Keratinocyte (primary cell): Measurements from ENCODE around the gene RAPGEF1. TPM values are rescaled to one million over a fixed set of nuclear protein-coding genes. Genes with fewer than 3 reads are reported as not detected.

Source experiments
- DNase-seq: peaks from one replicate; pipeline ENCODE4 v3.0.0-alpha.2; 2011; ENCODE audit warnings: low read depth, missing footprints, low spot score
- FAIRE-seq: peaks from 2 replicates; lab custom pipeline; 2011; peaks lifted over from hg19 to GRCh38; lab: Jason Lieb, UNC
- H2AFZ ChIP-seq: 2 replicates; pipeline ENCODE4 v1.6.0; 2012; ENCODE audit warnings: low read length, control low read depth, inconsistent platforms; ENCODE audit not compliant: control insufficient read depth
- H3K27ac ChIP-seq: 2 replicates; pipeline ENCODE4 v1.5.1; 2011; ENCODE audit warnings: low read length; ENCODE audit not compliant: control insufficient read depth, insufficient read depth
- H3K27me3 ChIP-seq: 3 replicates; pipeline ENCODE4 v1.6.0; 2011; ENCODE audit warnings: low read length; ENCODE audit not compliant: control insufficient read depth, insufficient read depth; ENCODE audit errors: extremely low read depth
- H3K36me3 ChIP-seq, 2 experiments: 2 replicates in 1 of 2; 3 replicates in 1 of 2; pipeline ENCODE4 v1.5.1; 2011; ENCODE audit warnings: low read length in 2 of 2, mild to moderate bottlenecking in 1 of 2; ENCODE audit not compliant: control insufficient read depth in 2 of 2, insufficient read depth in 2 of 2; ENCODE audit errors: extremely low read depth in 1 of 2
- H3K4me1 ChIP-seq: 3 replicates; pipeline ENCODE4 v1.5.1; 2011; ENCODE audit warnings: low read length; ENCODE audit not compliant: control insufficient read depth, insufficient read depth; ENCODE audit errors: extremely low read depth
- H3K4me2 ChIP-seq: 3 replicates; pipeline ENCODE4 v1.6.0; 2011; ENCODE audit warnings: low read depth, low read length; ENCODE audit not compliant: control insufficient read depth, insufficient read depth; ENCODE audit errors: extremely low read depth
- H3K4me3 ChIP-seq, 3 experiments: fragments of 200-600 bp in 1 of 3; sonication (generic) in 1 of 3; 2 replicates in 2 of 3; 3 replicates in 1 of 3; pipeline ENCODE4 v1.5.1; 2011 to 2016; ENCODE audit warnings: low read length in 3 of 3, mild to moderate bottlenecking in 3 of 3, control low read depth in 2 of 3, inconsistent platforms in 1 of 3, low read depth in 1 of 3, mixed read lengths in 1 of 3, mixed run types in 1 of 3, moderate library complexity in 1 of 3; ENCODE audit not compliant: control insufficient read depth in 2 of 3, insufficient read depth in 2 of 3; ENCODE audit errors: extremely low read depth in 1 of 3
- H3K79me2 ChIP-seq: 2 replicates; pipeline ENCODE4 v1.6.0; 2012; ENCODE audit warnings: low read length; ENCODE audit not compliant: control insufficient read depth, insufficient read depth
- H3K9ac ChIP-seq: 3 replicates; pipeline ENCODE4 v1.6.0; 2011; ENCODE audit warnings: low read length; ENCODE audit not compliant: control insufficient read depth, insufficient read depth; ENCODE audit errors: extremely low read depth
- H3K9me1 ChIP-seq: 3 replicates; pipeline ENCODE4 v1.6.0; 2011; ENCODE audit warnings: low read length; ENCODE audit not compliant: control insufficient read depth, insufficient read depth; ENCODE audit errors: extremely low read depth
- H3K9me3 ChIP-seq: 2 replicates; pipeline ENCODE4 v1.5.1; 2012; ENCODE audit warnings: low read depth, low read length; ENCODE audit not compliant: control insufficient read depth
- H4K20me1 ChIP-seq: 3 replicates; pipeline ENCODE4 v1.6.0; 2011; ENCODE audit warnings: low read length; ENCODE audit not compliant: control insufficient read depth, insufficient read depth; ENCODE audit errors: extremely low read depth
- EZH2 ChIP-seq: IDR thresholded peaks from one replicate; pipeline ENCODE4 v1.6.1; 2012; ENCODE audit warnings: inconsistent platforms, mild to moderate bottlenecking, low read length, moderate library complexity
- dilution Hi-C: fragments of 300-500 bp; cut with MboI; formaldehyde crosslinking; loops from one replicate; pipeline ENCODE4 v1.7.0; 2020; ENCODE audit warnings: low sequenced_read_pairs; ENCODE audit not compliant: extremely low pct_ligation_motif_present
- polyA plus RNA-seq, 5 experiments: library from polyadenylated mRNA; depleted of rRNA in 3 of 5; stranded (reverse) in 3 of 5; stranded (forward) in 1 of 5; unstranded in 1 of 5; fragments of >200 nt; gene quantifications; 1 replicate in 1 of 5; 2 replicates in 3 of 5; 3 replicates in 1 of 5; pipeline versions ENCODE4 v1.2.1 to v1.2.3, GENCODE V29; 2011 to 2012; ENCODE audit warnings: missing spikeins in 2 of 5, low read depth in 1 of 5, low replicate concordance in 1 of 5
- TF ChIP-seq, protein P1 (sequence below), 3 experiments: IDR thresholded peaks in 1 of 3; conservative IDR thresholded peaks in 1 of 3; optimal IDR thresholded peaks in 1 of 3; 2 replicates in 2 of 3; 3 replicates in 1 of 3; pipeline versions ENCODE3 to v1.5.1; 2011; ENCODE audit warnings: low read length in 3 of 3, mild to moderate bottlenecking in 3 of 3, moderate library complexity in 2 of 3, control low read depth in 1 of 3, inconsistent platforms in 1 of 3; ENCODE audit not compliant: insufficient read depth in 2 of 3; ENCODE audit errors: extremely low read depth in 1 of 3

The RAPGEF1 gene
- polyA plus RNA-seq, 1 donor (not counting 4 experiments of a cell fraction or from before 2014, with no cell fraction given), result 18.5 TPM

DNA sequence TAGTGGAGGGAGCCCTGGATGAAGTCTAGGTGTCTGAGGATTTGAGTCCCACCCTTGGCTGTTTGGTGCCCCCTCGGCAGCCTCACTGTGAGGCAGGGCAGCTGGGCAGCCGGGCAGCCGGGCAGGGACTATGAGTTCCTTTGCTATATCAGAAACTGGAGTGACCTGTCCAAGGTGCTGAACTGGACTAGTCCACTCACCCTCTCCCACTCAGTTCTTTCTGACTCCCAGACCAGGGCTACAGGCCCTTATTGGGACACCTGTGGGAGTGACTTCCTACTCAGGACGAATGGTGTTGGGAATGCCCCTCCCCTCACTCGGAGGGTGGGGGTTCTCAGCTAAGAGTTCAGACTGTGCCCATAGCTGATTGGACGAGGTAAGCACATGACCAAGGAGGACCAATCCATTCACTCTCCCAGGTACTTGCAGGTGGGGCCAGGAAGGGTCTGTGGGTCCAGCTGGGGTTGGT is 34.1 kb upstream of the RAPGEF1 start:
- H3K9me3 ChIP-seq, result no peaks in the 10 kb centered on the region
- H3K79me2 ChIP-seq, result no peaks in the 10 kb centered on the region
- H3K4me1 ChIP-seq, result peaks cover 5% of the 10 kb centered on the region
- H3K4me3 ChIP-seq, result no peak overlapping the region
- DNase-seq (no peak), FAIRE-seq (no peak)
- no peak overlapping the region for H2AFZ ChIP-seq
- dilution Hi-C loops, result no loop called here
- no peaks in the 10 kb centered on the region for H3K36me3 ChIP-seq
- no peak overlapping the region for H3K27ac ChIP-seq
- no peaks in the 10 kb centered on the region for H3K9me1 ChIP-seq
- TF ChIP-seq EZH2, result no peak
- TF ChIP-seq, protein P1, sequence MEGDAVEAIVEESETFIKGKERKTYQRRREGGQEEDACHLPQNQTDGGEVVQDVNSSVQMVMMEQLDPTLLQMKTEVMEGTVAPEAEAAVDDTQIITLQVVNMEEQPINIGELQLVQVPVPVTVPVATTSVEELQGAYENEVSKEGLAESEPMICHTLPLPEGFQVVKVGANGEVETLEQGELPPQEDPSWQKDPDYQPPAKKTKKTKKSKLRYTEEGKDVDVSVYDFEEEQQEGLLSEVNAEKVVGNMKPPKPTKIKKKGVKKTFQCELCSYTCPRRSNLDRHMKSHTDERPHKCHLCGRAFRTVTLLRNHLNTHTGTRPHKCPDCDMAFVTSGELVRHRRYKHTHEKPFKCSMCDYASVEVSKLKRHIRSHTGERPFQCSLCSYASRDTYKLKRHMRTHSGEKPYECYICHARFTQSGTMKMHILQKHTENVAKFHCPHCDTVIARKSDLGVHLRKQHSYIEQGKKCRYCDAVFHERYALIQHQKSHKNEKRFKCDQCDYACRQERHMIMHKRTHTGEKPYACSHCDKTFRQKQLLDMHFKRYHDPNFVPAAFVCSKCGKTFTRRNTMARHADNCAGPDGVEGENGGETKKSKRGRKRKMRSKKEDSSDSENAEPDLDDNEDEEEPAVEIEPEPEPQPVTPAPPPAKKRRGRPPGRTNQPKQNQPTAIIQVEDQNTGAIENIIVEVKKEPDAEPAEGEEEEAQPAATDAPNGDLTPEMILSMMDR (optimal IDR thresholded peaks at IDR 0.05 in 1 of 3, IDR thresholded peaks at IDR 0.05 in 1 of 3, conservative IDR thresholded peaks at IDR 0.05 in 1 of 3; ENCODE audit: extremely low read depth in 1 of 3, insufficient read depth in 2 of 3, low read length in 3 of 3), result no peak
- H4K20me1 ChIP-seq, result peaks cover 5% of the 10 kb centered on the region
- no peak overlapping the region for H3K9ac ChIP-seq
- peaks cover 13% of the 10 kb centered on the region for H3K27me3 ChIP-seq
- no peak overlapping the region for H3K4me2 ChIP-seq

DNA sequence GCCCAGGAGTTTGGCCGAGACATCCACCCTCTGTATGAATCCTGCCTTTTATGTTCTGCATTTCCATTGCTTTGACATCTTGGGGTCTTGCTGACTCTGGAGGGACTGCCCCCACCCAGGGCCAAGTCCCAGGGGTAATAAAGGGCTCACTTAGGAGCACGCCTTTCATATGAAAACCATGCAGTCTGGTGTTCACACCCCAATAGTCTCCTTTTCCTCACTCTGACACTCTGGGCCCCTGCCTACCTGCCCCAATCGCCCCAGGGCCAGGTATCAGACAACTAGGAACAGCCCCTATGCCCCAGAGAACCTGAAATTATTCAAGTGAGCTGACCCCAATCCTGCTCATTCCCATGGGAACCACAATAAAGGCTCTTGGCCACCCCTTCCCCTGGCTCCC is 33.1 kb upstream of the RAPGEF1 start:
- no peak overlapping the region for H2AFZ ChIP-seq
- H3K9me3 ChIP-seq, result no peaks in the 10 kb centered on the region
- dilution Hi-C loops, result no loop called here
- no peak overlapping the region for H3K9ac ChIP-seq
- peaks cover 5% of the 10 kb centered on the region for H3K4me1 ChIP-seq
- no peak overlapping the region for H3K27ac ChIP-seq
- H3K36me3 ChIP-seq, result no peaks in the 10 kb centered on the region
- TF ChIP-seq, protein P1 (optimal IDR thresholded peaks at IDR 0.05 in 1 of 3, IDR thresholded peaks at IDR 0.05 in 1 of 3, conservative IDR thresholded peaks at IDR 0.05 in 1 of 3; ENCODE audit: extremely low read depth in 1 of 3, insufficient read depth in 2 of 3, low read length in 3 of 3), result no peak
- TF ChIP-seq EZH2, result no peak
- no peak overlapping the region for H3K4me2 ChIP-seq
- peaks cover 5% of the 10 kb centered on the region for H4K20me1 ChIP-seq
- no peak overlapping the region for H3K4me3 ChIP-seq
- no peaks in the 10 kb centered on the region for H3K9me1 ChIP-seq
- DNase-seq (no peak), FAIRE-seq (no peak)
- H3K79me2 ChIP-seq, result no peaks in the 10 kb centered on the region
- H3K27me3 ChIP-seq, result peaks cover 13% of the 10 kb centered on the region
